ENCODE measurements around the gene AGO1. TPM values are rescaled to one million over a fixed set of nuclear protein-coding genes. Genes with fewer than 3 reads are reported as not detected.
"Not testable (repeated sequence)": the region's sequence is repeated elsewhere in the genome, so short reads cannot be mapped to it uniquely, and the experiment has no call there.

AGO1 gene
- polyA plus RNA-seq, 1 donor from 2014 or later, result 13.0 TPM

DNA sequence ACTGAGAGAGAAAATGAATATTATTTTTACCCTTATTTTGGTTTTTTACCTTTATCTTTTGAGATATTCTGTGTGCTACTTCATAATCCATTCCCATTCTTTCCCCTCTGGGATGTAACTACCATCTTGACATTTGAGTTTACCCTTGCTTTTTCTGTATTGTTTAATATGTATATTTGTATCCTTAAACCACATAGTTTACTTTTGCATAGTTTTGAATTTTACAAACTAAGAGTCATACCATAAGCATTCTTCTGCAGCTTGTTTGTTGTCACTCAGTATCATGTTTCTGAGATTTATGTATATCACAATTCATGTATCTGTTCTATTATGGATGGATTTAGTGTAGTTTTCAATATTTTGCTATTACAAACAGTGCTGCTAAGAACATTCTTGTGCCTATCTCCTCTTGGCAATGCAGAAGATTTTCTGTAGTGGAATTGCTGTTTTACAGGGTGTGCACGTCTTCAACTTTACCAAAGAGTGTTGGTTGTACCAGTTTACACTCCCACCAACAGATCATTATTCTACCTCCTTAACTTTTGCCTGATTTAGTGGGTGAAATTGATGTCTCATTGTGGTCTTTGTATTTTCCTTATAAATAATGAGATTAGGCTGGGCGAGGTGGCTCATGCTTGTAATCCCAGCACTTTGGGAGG lies 12.2 kb upstream of the AGO1 start:
- H3K9me3 ChIP-seq (ENCODE audit: low read length), result no peaks in the 10 kb centered on the region
- H4K20me1 ChIP-seq (ENCODE audit: insufficient read depth), result no peaks in the 10 kb centered on the region
- H3K27me3 ChIP-seq (ENCODE audit: insufficient read depth, low read depth, low read length), result no peaks in the 10 kb centered on the region
- no peaks in the 10 kb centered on the region for H3K79me2 ChIP-seq (replicated peaks; ENCODE audit: insufficient read depth, low read length)
- no peak overlapping the region for H2AFZ ChIP-seq (ENCODE audit: low read depth, low read length)
- H3K9me2 ChIP-seq (ENCODE audit: insufficient read depth, low read length), result no peaks in the 10 kb centered on the region
- H3K4me2 ChIP-seq (ENCODE audit: low read length), result no peak overlapping the region
- no peak overlapping the region for H3K9ac ChIP-seq (ENCODE audit: low read length)
- no peaks in the 10 kb centered on the region for H3K36me3 ChIP-seq (ENCODE audit: insufficient read depth, low read length)
- no peak overlapping the region for H3K27ac ChIP-seq (ENCODE audit: low read length)
- no peak for TF ChIP-seq POLR2AphosphoS5 (IDR thresholded peaks at IDR 0.05)
- TF ChIP-seq EP300 (conservative IDR thresholded peaks at IDR 0.05; ENCODE audit: poor library complexity, severe bottlenecking), result no peak
- TF ChIP-seq, protein P1, sequence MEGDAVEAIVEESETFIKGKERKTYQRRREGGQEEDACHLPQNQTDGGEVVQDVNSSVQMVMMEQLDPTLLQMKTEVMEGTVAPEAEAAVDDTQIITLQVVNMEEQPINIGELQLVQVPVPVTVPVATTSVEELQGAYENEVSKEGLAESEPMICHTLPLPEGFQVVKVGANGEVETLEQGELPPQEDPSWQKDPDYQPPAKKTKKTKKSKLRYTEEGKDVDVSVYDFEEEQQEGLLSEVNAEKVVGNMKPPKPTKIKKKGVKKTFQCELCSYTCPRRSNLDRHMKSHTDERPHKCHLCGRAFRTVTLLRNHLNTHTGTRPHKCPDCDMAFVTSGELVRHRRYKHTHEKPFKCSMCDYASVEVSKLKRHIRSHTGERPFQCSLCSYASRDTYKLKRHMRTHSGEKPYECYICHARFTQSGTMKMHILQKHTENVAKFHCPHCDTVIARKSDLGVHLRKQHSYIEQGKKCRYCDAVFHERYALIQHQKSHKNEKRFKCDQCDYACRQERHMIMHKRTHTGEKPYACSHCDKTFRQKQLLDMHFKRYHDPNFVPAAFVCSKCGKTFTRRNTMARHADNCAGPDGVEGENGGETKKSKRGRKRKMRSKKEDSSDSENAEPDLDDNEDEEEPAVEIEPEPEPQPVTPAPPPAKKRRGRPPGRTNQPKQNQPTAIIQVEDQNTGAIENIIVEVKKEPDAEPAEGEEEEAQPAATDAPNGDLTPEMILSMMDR (IDR thresholded peaks at IDR 0.05; ENCODE audit: poor library complexity, severe bottlenecking), result no peak
- no peak for TF ChIP-seq MXI1 (conservative IDR thresholded peaks at IDR 0.05; ENCODE audit: poor library complexity, severe bottlenecking)
- TF ChIP-seq SMC3 (conservative IDR thresholded peaks at IDR 0.05; ENCODE audit: poor library complexity), result no peak
- TF ChIP-seq EZH2 (IDR thresholded peaks at IDR 0.05; ENCODE audit: borderline replicate concordance, insufficient read depth, low read length, poor library complexity, severe bottlenecking), result no peak
- TF ChIP-seq TAF1 (IDR thresholded peaks at IDR 0.05; ENCODE audit: low read depth), result no peak
- no peak for TF ChIP-seq RAD21 (conservative IDR thresholded peaks at IDR 0.05)
- TF ChIP-seq, protein P2, sequence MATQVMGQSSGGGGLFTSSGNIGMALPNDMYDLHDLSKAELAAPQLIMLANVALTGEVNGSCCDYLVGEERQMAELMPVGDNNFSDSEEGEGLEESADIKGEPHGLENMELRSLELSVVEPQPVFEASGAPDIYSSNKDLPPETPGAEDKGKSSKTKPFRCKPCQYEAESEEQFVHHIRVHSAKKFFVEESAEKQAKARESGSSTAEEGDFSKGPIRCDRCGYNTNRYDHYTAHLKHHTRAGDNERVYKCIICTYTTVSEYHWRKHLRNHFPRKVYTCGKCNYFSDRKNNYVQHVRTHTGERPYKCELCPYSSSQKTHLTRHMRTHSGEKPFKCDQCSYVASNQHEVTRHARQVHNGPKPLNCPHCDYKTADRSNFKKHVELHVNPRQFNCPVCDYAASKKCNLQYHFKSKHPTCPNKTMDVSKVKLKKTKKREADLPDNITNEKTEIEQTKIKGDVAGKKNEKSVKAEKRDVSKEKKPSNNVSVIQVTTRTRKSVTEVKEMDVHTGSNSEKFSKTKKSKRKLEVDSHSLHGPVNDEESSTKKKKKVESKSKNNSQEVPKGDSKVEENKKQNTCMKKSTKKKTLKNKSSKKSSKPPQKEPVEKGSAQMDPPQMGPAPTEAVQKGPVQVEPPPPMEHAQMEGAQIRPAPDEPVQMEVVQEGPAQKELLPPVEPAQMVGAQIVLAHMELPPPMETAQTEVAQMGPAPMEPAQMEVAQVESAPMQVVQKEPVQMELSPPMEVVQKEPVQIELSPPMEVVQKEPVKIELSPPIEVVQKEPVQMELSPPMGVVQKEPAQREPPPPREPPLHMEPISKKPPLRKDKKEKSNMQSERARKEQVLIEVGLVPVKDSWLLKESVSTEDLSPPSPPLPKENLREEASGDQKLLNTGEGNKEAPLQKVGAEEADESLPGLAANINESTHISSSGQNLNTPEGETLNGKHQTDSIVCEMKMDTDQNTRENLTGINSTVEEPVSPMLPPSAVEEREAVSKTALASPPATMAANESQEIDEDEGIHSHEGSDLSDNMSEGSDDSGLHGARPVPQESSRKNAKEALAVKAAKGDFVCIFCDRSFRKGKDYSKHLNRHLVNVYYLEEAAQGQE (IDR thresholded peaks at IDR 0.05; ENCODE audit: borderline replicate concordance), result no peak
- H3K4me3 ChIP-seq (ENCODE audit: low read length), result no peak overlapping the region
- H3F3A ChIP-seq (ENCODE audit: insufficient read depth, low read length, poor library complexity, severe bottlenecking), result no peaks in the 10 kb centered on the region

DNA sequence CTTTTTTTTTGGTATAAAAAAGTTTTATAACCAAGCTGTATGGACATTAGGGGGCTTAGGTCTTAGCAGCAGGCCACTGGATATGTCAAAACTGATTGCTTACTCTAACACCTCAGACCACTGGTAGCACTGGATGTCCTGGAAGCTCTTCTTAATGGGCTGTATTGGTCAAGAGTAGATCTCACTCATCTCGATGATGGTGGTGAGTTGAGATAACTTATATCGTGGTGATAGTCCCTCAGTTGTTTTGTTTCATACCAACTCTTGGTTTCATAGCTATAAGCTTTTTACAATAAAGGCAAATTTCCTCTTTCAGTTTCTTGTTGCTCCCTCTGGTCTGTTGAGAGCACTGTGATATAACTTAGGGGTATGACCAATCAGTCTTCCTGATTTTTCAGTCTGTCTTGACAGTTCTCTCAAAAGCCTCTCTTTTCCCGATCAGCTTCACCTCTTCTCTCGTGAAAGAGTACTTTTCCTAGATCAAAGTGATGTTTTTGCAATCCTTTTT lies 9.7 kb upstream of the AGO1 start:
- H3K36me3 ChIP-seq (ENCODE audit: insufficient read depth, low read length), result no peaks in the 10 kb centered on the region
- TF ChIP-seq, protein P1 (IDR thresholded peaks at IDR 0.05; ENCODE audit: poor library complexity, severe bottlenecking), result no peak
- no peak for TF ChIP-seq TAF1 (IDR thresholded peaks at IDR 0.05; ENCODE audit: low read depth)
- TF ChIP-seq SMC3 (conservative IDR thresholded peaks at IDR 0.05; ENCODE audit: poor library complexity), result no peak
- TF ChIP-seq EP300 (conservative IDR thresholded peaks at IDR 0.05; ENCODE audit: poor library complexity, severe bottlenecking), result no peak
- TF ChIP-seq, protein P2 (IDR thresholded peaks at IDR 0.05; ENCODE audit: borderline replicate concordance), result no peak
- no peak for TF ChIP-seq MXI1 (conservative IDR thresholded peaks at IDR 0.05; ENCODE audit: poor library complexity, severe bottlenecking)
- no peak for TF ChIP-seq EZH2 (IDR thresholded peaks at IDR 0.05; ENCODE audit: borderline replicate concordance, insufficient read depth, low read length, poor library complexity, severe bottlenecking)
- TF ChIP-seq RAD21 (conservative IDR thresholded peaks at IDR 0.05), result no peak
- H3K27ac ChIP-seq (ENCODE audit: low read length), result no peak overlapping the region
- no peaks in the 10 kb centered on the region for H3K79me2 ChIP-seq (replicated peaks; ENCODE audit: insufficient read depth, low read length)
- H3K27me3 ChIP-seq (ENCODE audit: insufficient read depth, low read depth, low read length), result no peaks in the 10 kb centered on the region
- H3K9me2 ChIP-seq (ENCODE audit: insufficient read depth, low read length), result no peaks in the 10 kb centered on the region
- H3F3A ChIP-seq (ENCODE audit: insufficient read depth, low read length, poor library complexity, severe bottlenecking), result no peaks in the 10 kb centered on the region
- no peak overlapping the region for H3K4me2 ChIP-seq (ENCODE audit: low read length)
- H4K20me1 ChIP-seq (ENCODE audit: insufficient read depth), result no peaks in the 10 kb centered on the region
- no peaks in the 10 kb centered on the region for H3K9me3 ChIP-seq (ENCODE audit: low read length)
- no peak overlapping the region for H3K9ac ChIP-seq (ENCODE audit: low read length)
- no peak overlapping the region for H3K4me3 ChIP-seq (ENCODE audit: low read length)
- no peak overlapping the region for H2AFZ ChIP-seq (ENCODE audit: low read depth, low read length)

DNA sequence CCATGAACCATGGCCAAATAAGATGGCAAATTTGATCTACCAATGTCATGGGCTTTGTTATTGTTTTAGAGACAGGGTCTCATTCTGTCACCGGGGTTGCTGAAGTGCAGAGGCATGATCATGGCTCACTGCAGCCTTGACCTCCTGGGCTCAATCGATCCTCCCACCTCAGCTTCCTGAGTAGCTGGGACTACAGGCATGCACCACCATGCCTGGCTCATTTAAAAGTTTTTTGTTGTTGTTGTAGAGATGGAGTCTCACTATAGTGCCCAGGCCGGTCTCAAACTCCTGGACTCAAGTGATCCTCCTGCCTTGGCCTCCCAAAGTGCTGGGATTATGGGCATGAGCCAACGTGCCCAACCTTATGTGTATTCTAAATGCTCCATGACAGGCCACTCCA lies 8.9 kb upstream of the AGO1 start:
- not testable (repeated sequence) for H3F3A ChIP-seq (ENCODE audit: insufficient read depth, low read length, poor library complexity, severe bottlenecking); H4K20me1 ChIP-seq (ENCODE audit: insufficient read depth); H3K9ac ChIP-seq (ENCODE audit: low read length); H2AFZ ChIP-seq (ENCODE audit: low read depth, low read length); H3K27ac ChIP-seq (ENCODE audit: low read length); H3K4me3 ChIP-seq (ENCODE audit: low read length); H3K36me3 ChIP-seq (ENCODE audit: insufficient read depth, low read length); H3K27me3 ChIP-seq (ENCODE audit: insufficient read depth, low read depth, low read length); H3K9me2 ChIP-seq (ENCODE audit: insufficient read depth, low read length); H3K79me2 ChIP-seq (replicated peaks; ENCODE audit: insufficient read depth, low read length); H3K9me3 ChIP-seq (ENCODE audit: low read length); H3K4me2 ChIP-seq (ENCODE audit: low read length)

Data from neural cell (in vitro differentiated cells).